H1 (cell line): ENCODE results near the gene CAMKK2. TPM values are rescaled to one million over a fixed set of nuclear protein-coding genes. Genes with fewer than 3 reads are reported as not detected.
"Not testable (repeated sequence)": the region's sequence is repeated elsewhere in the genome, so short reads cannot be mapped to it uniquely, and the experiment has no call there.

Source experiments
- CTCF ChIA-PET: fragments of 300-600 bp; sonication (Branson Sonifier 250); formaldehyde crosslinking; loops from one replicate; lab custom pipeline; 2021; ENCODE audit not compliant: partially characterized antibody; lab: Charles Lee
- POLR2A ChIA-PET: fragments of 300-600 bp; sonication (Branson Sonifier 250); formaldehyde crosslinking; loops from one replicate; lab custom pipeline; 2021; ENCODE audit warnings: inconsistent platforms; ENCODE audit not compliant: partially characterized antibody; lab: Charles Lee
- DNase-seq, 2 experiments: peaks; one replicate each; pipeline versions ENCODE4 v3.0.0 to v3.0.0-alpha.2; 2010 to 2022; ENCODE audit warnings: low spot score in 2 of 2, low read depth in 1 of 2, mixed read lengths in 1 of 2
- FAIRE-seq: peaks from 2 replicates; lab custom pipeline; 2011; peaks lifted over from hg19 to GRCh38; lab: Jason Lieb, UNC
- H2AFZ ChIP-seq: 2 replicates; pipeline ENCODE4 v1.8.1; 2012; ENCODE audit warnings: low read length, inconsistent platforms
- H2AK5ac ChIP-seq: 2 replicates; pipeline ENCODE4 v1.6.1; 2013; ENCODE audit warnings: low read depth, low read length
- H2BK120ac ChIP-seq: replicated peaks from 2 replicates; pipeline ENCODE3; 2013; ENCODE audit warnings: low read depth, low read length, inconsistent platforms
- H2BK12ac ChIP-seq: 2 replicates; pipeline ENCODE4 v1.6.1; 2013; ENCODE audit warnings: low read depth, low read length
- H2BK15ac ChIP-seq: 2 replicates; pipeline ENCODE4 v1.6.1; 2013; ENCODE audit warnings: low read length
- H2BK20ac ChIP-seq: 2 replicates; pipeline ENCODE4 v1.6.1; 2013; ENCODE audit warnings: low read length
- H2BK5ac ChIP-seq: 2 replicates; pipeline ENCODE4 v1.6.1; 2013; ENCODE audit warnings: low read depth, low read length
- H3K14ac ChIP-seq: 2 replicates; pipeline ENCODE4 v1.6.1; 2013; ENCODE audit warnings: inconsistent platforms; ENCODE audit not compliant: insufficient read length
- H3K18ac ChIP-seq: 2 replicates; pipeline ENCODE4 v1.6.1; 2013; ENCODE audit warnings: low read length; ENCODE audit errors: extremely low read depth
- H3K23ac ChIP-seq: 2 replicates; pipeline ENCODE4 v1.6.1; 2013; ENCODE audit warnings: inconsistent platforms; ENCODE audit not compliant: insufficient read length
- H3K23me2 ChIP-seq: 2 replicates; pipeline ENCODE4 v1.6.1; 2013; ENCODE audit warnings: low read depth, low read length
- H3K27ac ChIP-seq: 2 replicates; pipeline ENCODE4 v1.6.1; 2011; ENCODE audit warnings: low read depth, low read length, inconsistent platforms
- H3K27me3 ChIP-seq, 4 experiments: replicated peaks in 1 of 4; 1 replicate in 1 of 4; 2 replicates in 3 of 4; pipeline versions ENCODE4 v1.6.1 to v1.8.1; 2011 to 2013; ENCODE audit warnings: low read length in 3 of 4, mild to moderate bottlenecking in 3 of 4, inconsistent platforms in 2 of 4, mixed read lengths in 2 of 4, moderate library complexity in 1 of 4; ENCODE audit not compliant: control insufficient read depth in 3 of 4, insufficient read depth in 3 of 4; ENCODE audit errors: extremely low read depth in 1 of 4
- H3K36me3 ChIP-seq, 4 experiments: 2 replicates each; pipeline versions ENCODE4 v1.6.1 to v1.8.1; 2011 to 2013; ENCODE audit warnings: mild to moderate bottlenecking in 4 of 4, low read length in 3 of 4, moderate library complexity in 2 of 4, control low read depth in 1 of 4, inconsistent platforms in 1 of 4; ENCODE audit not compliant: insufficient read depth in 4 of 4, control insufficient read depth in 2 of 4
- H3K4ac ChIP-seq: replicated peaks from 2 replicates; pipeline ENCODE3; 2013; ENCODE audit warnings: low read length, low read depth, mixed read lengths, inconsistent platforms; ENCODE audit not compliant: insufficient read length
- H3K4me1 ChIP-seq, 4 experiments: replicated peaks in 1 of 4; 1 replicate in 1 of 4; 2 replicates in 3 of 4; pipeline versions ENCODE4 v1.6.1 to v1.8.1; 2011 to 2013; ENCODE audit warnings: low read length in 3 of 4, inconsistent platforms in 2 of 4, mixed read lengths in 1 of 4; ENCODE audit not compliant: insufficient read depth in 4 of 4, control insufficient read depth in 3 of 4
- H3K4me2 ChIP-seq, 2 experiments: 2 replicates each; pipeline versions ENCODE4 v1.6.1 to v1.8.1; 2011 to 2013; ENCODE audit warnings: low read depth in 2 of 2, low read length in 2 of 2, control low read depth in 1 of 2, inconsistent platforms in 1 of 2, mild to moderate bottlenecking in 1 of 2; ENCODE audit not compliant: insufficient read depth in 1 of 2
- H3K4me3 ChIP-seq, 4 experiments: fragments of 200-600, 300-600 bp in 1 of 4; sonication (generic), shearing (Covaris generic), sonication (Bioruptor Twin) in 1 of 4; 2 replicates each; pipeline versions ENCODE4 v1.5.1 to v1.8.1; 2011 to 2016; ENCODE audit warnings: low read length in 4 of 4, low read depth in 3 of 4, control low read depth in 2 of 4, inconsistent platforms in 2 of 4, mild to moderate bottlenecking in 2 of 4, mixed read lengths in 1 of 4, moderate library complexity in 1 of 4; ENCODE audit not compliant: insufficient read depth in 2 of 4; ENCODE audit errors: extremely low read depth in 1 of 4
- H3K56ac ChIP-seq: replicated peaks from 2 replicates; pipeline ENCODE3; 2013; ENCODE audit warnings: low read depth, mild to moderate bottlenecking, mixed read lengths, low read length, inconsistent platforms; ENCODE audit not compliant: insufficient read length
- H3K79me1 ChIP-seq: 2 replicates; pipeline ENCODE4 v1.6.1; 2013; ENCODE audit warnings: low read depth, low read length, control low read depth
- H3K79me2 ChIP-seq, 2 experiments: 2 replicates each; pipeline versions ENCODE4 v1.6.1 to v1.8.1; 2012 to 2013; ENCODE audit warnings: low read length in 2 of 2, mild to moderate bottlenecking in 2 of 2, inconsistent platforms in 1 of 2; ENCODE audit not compliant: insufficient read depth in 2 of 2, control insufficient read depth in 1 of 2
- H3K9ac ChIP-seq, 4 experiments: replicated peaks in 1 of 4; 1 replicate in 1 of 4; 2 replicates in 3 of 4; pipeline versions ENCODE4 v1.6.1 to v1.8.1; 2011 to 2013; ENCODE audit warnings: low read depth in 3 of 4, low read length in 3 of 4, control low read depth in 2 of 4, mild to moderate bottlenecking in 2 of 4, moderate library complexity in 2 of 4, inconsistent platforms in 1 of 4; ENCODE audit errors: extremely low read depth in 1 of 4
- H3K9me3 ChIP-seq, 2 experiments: 2 replicates each; pipeline versions ENCODE4 v1.6.1 to v1.8.1; 2012 to 2013; ENCODE audit warnings: mild to moderate bottlenecking in 2 of 2, moderate library complexity in 2 of 2, control low read depth in 1 of 2, inconsistent platforms in 1 of 2, low read depth in 1 of 2, low read length in 1 of 2, mixed read lengths in 1 of 2; ENCODE audit not compliant: insufficient read depth in 2 of 2
- H4K20me1 ChIP-seq, 2 experiments: replicated peaks in 1 of 2; 2 replicates each; pipeline versions ENCODE3 to v1.8.1; 2011 to 2013; ENCODE audit warnings: inconsistent platforms in 2 of 2, low read length in 2 of 2, mild to moderate bottlenecking in 1 of 2; ENCODE audit not compliant: insufficient read depth in 2 of 2, control insufficient read depth in 1 of 2
- H4K5ac ChIP-seq: 2 replicates; pipeline ENCODE4 v1.6.1; 2013; ENCODE audit warnings: low read length, low read depth, mixed read lengths, inconsistent platforms; ENCODE audit not compliant: insufficient read length
- H4K8ac ChIP-seq: 2 replicates; pipeline ENCODE4 v1.8.0; 2013; ENCODE audit warnings: mild to moderate bottlenecking, moderate library complexity, low read length, inconsistent platforms; ENCODE audit not compliant: insufficient read depth; ENCODE audit errors: extremely low read depth
- H4K91ac ChIP-seq: replicated peaks from 2 replicates; pipeline ENCODE3; 2013; ENCODE audit warnings: low read length, mixed read lengths, inconsistent platforms; ENCODE audit not compliant: insufficient read length
- WGBS, 2 experiments: shearing (Covaris generic) in 1 of 2; methylation state at CpG; one replicate each; pipeline versions ENCODE4 v1.1.6 to v1.1.7; 2013 to 2015; ENCODE audit warnings: low lambda C conversion rate in 2 of 2, mixed read lengths in 2 of 2, inconsistent platforms in 1 of 2, low coverage in 1 of 2, missing lambda C conversion rate in 1 of 2; ENCODE audit not compliant: insufficient replicate concordance in 2 of 2, insufficient coverage in 1 of 2, insufficient read length in 1 of 2; ENCODE audit errors: extremely low coverage in 1 of 2, missing lambda C conversion rate in 1 of 2; 5-methylcytosine and 5-hydroxymethylcytosine counted together
- polyA plus RNA-seq, 7 experiments: library from polyadenylated mRNA; depleted of rRNA in 3 of 7; stranded (reverse) in 5 of 7; unstranded in 2 of 7; fragments of >200 nt in 5 of 7; fragments of 200-250 nt in 2 of 7; gene quantifications; 1 replicate in 5 of 7; 2 replicates in 1 of 7; 4 replicates in 1 of 7; pipeline versions ENCODE4 v1.2.1 to v1.2.3, GENCODE V29; 2011 to 2013; ENCODE audit warnings: missing spikeins in 2 of 7, mixed read lengths in 2 of 7
- total RNA-seq: library from RNA; stranded (reverse); fragmentation: NEBNext Ultra II Directional; extraction: Animal tissue kit (Norgen Biotek cat#: 25700); gene quantifications from 2 replicates; pipeline ENCODE4 v1.2.1, GENCODE V29; 2021

Gene CAMKK2
- total and polyA plus RNA-seq, 2 of the 8 experiments (the other 6 are each of a cell fraction or from before 2014, with no cell fraction given) = 29.6 to 30.6 TPM

DNA sequence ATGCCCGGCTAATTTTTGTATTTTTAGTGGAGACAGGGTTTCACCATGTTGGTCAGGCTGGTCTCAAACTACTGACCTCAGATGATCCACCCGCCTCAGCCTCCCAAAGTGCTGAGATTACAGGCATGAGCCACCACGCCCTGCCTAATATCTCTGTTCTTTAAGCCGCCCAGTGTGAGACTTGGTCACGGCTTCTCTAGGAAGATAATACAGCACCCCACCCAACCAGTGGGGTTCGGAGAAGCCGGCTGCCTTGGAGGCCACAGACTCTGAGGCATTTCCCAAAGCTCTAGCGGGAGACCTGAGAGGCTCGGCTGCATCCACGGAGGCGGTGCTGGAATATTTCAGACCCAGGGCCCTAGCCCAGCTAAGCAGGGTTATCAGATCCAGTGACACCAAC is 13.6 kb downstream of the CAMKK2 start:
- H4K91ac ChIP-seq, H3K14ac ChIP-seq, H3K79me1 ChIP-seq, CTCF ChIA-PET, H4K8ac ChIP-seq, H3K36me3 ChIP-seq, H3K4me2 ChIP-seq, FAIRE-seq, H2AFZ ChIP-seq, H3K79me2 ChIP-seq, H3K4ac ChIP-seq, H3K27ac ChIP-seq, H3K27me3 ChIP-seq, H3K9ac ChIP-seq, H2BK120ac ChIP-seq, H4K20me1 ChIP-seq, H4K5ac ChIP-seq, H3K23ac ChIP-seq, H2AK5ac ChIP-seq, H2BK5ac ChIP-seq, H3K9me3 ChIP-seq, H2BK12ac ChIP-seq, H2BK20ac ChIP-seq, H3K4me1 ChIP-seq, H3K18ac ChIP-seq, H2BK15ac ChIP-seq, H3K56ac ChIP-seq, H3K4me3 ChIP-seq, H3K23me2 ChIP-seq, DNase-seq: not testable (repeated sequence)
- POLR2A ChIA-PET = interaction anchor here (1.2 kb wide), 1 partner anchor 9 kb away, joined by 3 read pairs; no protein-coding TSS in a partner anchor
- WGBS, 2 experiments = 97% methylated on average over 11 of the region's 11 CpGs; no CpG with 5 or more reads in 1 of the 2 experiments
